ENCODE results near the gene NCR3LG1.

Gene NCR3LG1

GRCh38 chr11:17351510-17352176, at the start of gene NCR3LG1:
NCR3LG1 (plus strand) TSS chr11:17351800; CDS start chr11:17351970, 170 bp downstream.
- intact Hi-C loops (cut with DNase I): no loop called here
- DNase-seq: peak; percentile 29 to 87 (median 63)

- intact Hi-C loops (cut with DNase I): no loop called here
- DNase-seq: no peak
These were observed 38.0 kb upstream of the NCR3LG1 start for GRCh38 chr11:17313349-17314231.

- DNase-seq: no peak
- intact Hi-C loops (cut with DNase I): no loop called here
These were observed 37.4 kb upstream of the NCR3LG1 start for GRCh38 chr11:17314232-17314547.

GRCh38 chr11:17314904-17315426, 36.6 kb upstream of the NCR3LG1 start:
- DNase-seq: no peak
- intact Hi-C loops (cut with DNase I): no loop called here

- DNase-seq: no peak
- intact Hi-C loops (cut with DNase I): no loop called here
These were observed 22.6 kb upstream of the NCR3LG1 start for GRCh38 chr11:17328871-17329494.

- no peak for DNase-seq
These were observed 19.9 kb upstream of the NCR3LG1 start for GRCh38 chr11:17331669-17332068.

GRCh38 chr11:17333799-17334586, 17.6 kb upstream of the NCR3LG1 start:
- DNase-seq: peak in 30 of 42 donors; percentile 8 to 85 (median 48)
- intact Hi-C loops (cut with DNase I): no loop called here

More at GRCh38 chr11:17331669-17332068, 19.9 kb upstream of the NCR3LG1 start:
- intact Hi-C loops (cut with DNase I): no loop called here

- intact Hi-C loops (cut with DNase I): no loop called here
- DNase-seq: no peak
These were observed 8.3 kb upstream of the NCR3LG1 start for GRCh38 chr11:17343257-17343656.

- no peak for DNase-seq
- intact Hi-C loops (cut with DNase I): no loop called here
These were observed 7.7 kb upstream of the NCR3LG1 start for GRCh38 chr11:17343907-17344306.

GRCh38 chr11:17347676-17348075, 3.9 kb upstream of the NCR3LG1 start:
- DNase-seq: no peak
- intact Hi-C loops (cut with DNase I): no loop called here

GRCh38 chr11:17350455-17351171, 987 bp upstream of the NCR3LG1 start:
- intact Hi-C loops (cut with DNase I): no loop called here
- DNase-seq: no peak

- no peak for DNase-seq
- intact Hi-C loops (cut with DNase I): no loop called here
These were observed 459 bp upstream of the NCR3LG1 start for GRCh38 chr11:17351172-17351509.

GRCh38 chr11:17352950-17353820, 1.6 kb downstream of the NCR3LG1 start:
- peak; percentile 38 to 90 (median 72) for DNase-seq
- intact Hi-C loops (cut with DNase I): no loop called here

GRCh38 chr11:17353821-17354600, 2.4 kb downstream of the NCR3LG1 start:
- DNase-seq: no peak
- intact Hi-C loops (cut with DNase I): no loop called here

GRCh38 chr11:17354601-17354991, 3.0 kb downstream of the NCR3LG1 start:
- peak in 40 of 42 donors; percentile 3 to 90 (median 66) for DNase-seq
- intact Hi-C loops (cut with DNase I): no loop called here

- intact Hi-C loops (cut with DNase I): no loop called here
- DNase-seq: no peak
These were observed 14.9 kb downstream of the NCR3LG1 start for GRCh38 chr11:17366495-17366894.

- intact Hi-C loops (cut with DNase I): no loop called here
- no peak for DNase-seq
These were observed 17.0 kb downstream of the NCR3LG1 start for GRCh38 chr11:17368551-17368950.

All from head of caudate nucleus (tissue), 42 donors.